Thoracic aorta (tissue), 2 donors: ENCODE data around the gene RAB1B. TPM values are rescaled to one million over a fixed set of nuclear protein-coding genes. Genes with fewer than 3 reads are reported as not detected.

Experiments used
- ATAC-seq: fragments of 150-250 bp; one replicate; pipeline ENCODE4 v1.8.0; 2017; ENCODE audit warnings: low read depth; ENCODE audit not compliant: insufficient number of reproducible peaks, low FRiP score
- DNase-seq: peaks from one replicate; pipeline ENCODE4 v3.0.0-alpha.2; 2020; ENCODE audit warnings: low spot score
- H3K27ac ChIP-seq, 2 donors: fragments of 200-600 bp; sonication (generic); 1 replicate in 1 of 2; 2 replicates in 1 of 2; pipeline ENCODE4 v1.5.1; 2016; ENCODE audit warnings: mild to moderate bottlenecking in 2 of 2, moderate library complexity in 2 of 2
- H3K27me3 ChIP-seq: fragments of 200-600 bp; sonication (generic); replicated peaks from 2 replicates; pipeline ENCODE4 v1.6.0; 2016; ENCODE audit warnings: mild to moderate bottlenecking; ENCODE audit not compliant: insufficient read depth
- H3K36me3 ChIP-seq: fragments of 200-600 bp; sonication (generic); one replicate; pipeline ENCODE4 v1.5.1; 2016
- H3K4me1 ChIP-seq, 2 donors: fragments of 200-600 bp; sonication (generic); 1 replicate in 1 of 2; 2 replicates in 1 of 2; pipeline versions ENCODE4 v1.5.1 to v1.6.0; 2016; ENCODE audit warnings: low read depth in 2 of 2, mild to moderate bottlenecking in 1 of 2; ENCODE audit not compliant: control insufficient read depth in 1 of 2
- H3K4me3 ChIP-seq: fragments of 200-600 bp; sonication (generic); 2 replicates; pipeline ENCODE4 v1.5.1; 2016; ENCODE audit warnings: mild to moderate bottlenecking
- H3K9me3 ChIP-seq: fragments of 200-600 bp; sonication (generic); 2 replicates; pipeline ENCODE4 v1.5.1; 2016
- CTCF ChIP-seq: fragments of 200-600 bp; sonication (generic); IDR thresholded peaks from one replicate; pipeline ENCODE4 v1.5.1; 2019; ENCODE audit warnings: antibody characterized with exemption
- total RNA-seq, 2 donors: library from RNA; depleted of rRNA; stranded (reverse); fragments of >200 nt; gene quantifications; one replicate each; pipeline versions ENCODE4 v1.1.0 to v1.2.3, GENCODE V29; 2016

Gene RAB1B
- total RNA-seq, 2 donors from 2014 or later, result 57.2 to 96.0 TPM

GRCh38 chr11:66221726-66222236, 46.7 kb upstream of the RAB1B start:
- no peak overlapping the region for H3K4me3 ChIP-seq
- ATAC-seq (no peak), DNase-seq (no peak)
- no peak for TF ChIP-seq CTCF
- H3K4me1 ChIP-seq, result no peaks in the 10 kb centered on the region
- no peaks in the 10 kb centered on the region for H3K9me3 ChIP-seq
- peaks cover 22% of the 10 kb centered on the region for H3K36me3 ChIP-seq
- no peaks in the 10 kb centered on the region for H3K27me3 ChIP-seq
- no peak overlapping the region for H3K27ac ChIP-seq

GRCh38 chr11:66222358-66223149, 45.9 kb upstream of the RAB1B start:
- peaks cover 19% of the 10 kb centered on the region for H3K36me3 ChIP-seq

GRCh38 chr11:66224226-66224855, 44.1 kb upstream of the RAB1B start:
- ATAC-seq, result no peak
- Histone ChIP-seq H3K36me3 (peaks cover 24% of the 10 kb centered on the region), H3K4me3 (no peak overlapping the region), H3K9me3 (no peaks in the 10 kb centered on the region), H3K27me3 (no peaks in the 10 kb centered on the region), H3K4me1 (no peaks in the 10 kb centered on the region), H3K27ac (no peak overlapping the region)
- DNase-seq, result no peak
- TF ChIP-seq CTCF, result no peak

More at GRCh38 chr11:66222358-66223149, 45.9 kb upstream of the RAB1B start:
- DNase-seq (peak; percentile 79), ATAC-seq (peak; percentile 66)
- no peaks in the 10 kb centered on the region for H3K27me3 ChIP-seq
- no peak overlapping the region for H3K27ac ChIP-seq
- H3K4me1 ChIP-seq, result no peaks in the 10 kb centered on the region
- no peaks in the 10 kb centered on the region for H3K9me3 ChIP-seq
- TF ChIP-seq CTCF, result peak; percentile 98
- H3K4me3 ChIP-seq, result no peak overlapping the region

- no peak for DNase-seq
- H3K4me1 ChIP-seq, result no peaks in the 10 kb centered on the region
- peaks cover 18% of the 10 kb centered on the region for H3K36me3 ChIP-seq
- no peaks in the 10 kb centered on the region for H3K27me3 ChIP-seq
- TF ChIP-seq CTCF, result no peak
- no peak overlapping the region for H3K4me3 ChIP-seq
- no peak for ATAC-seq
- H3K9me3 ChIP-seq, result no peaks in the 10 kb centered on the region
- H3K27ac ChIP-seq, result no peak overlapping the region
Measured at GRCh38 chr11:66225066-66225465, 43.4 kb upstream of the RAB1B start.

- no peak for ATAC-seq
- H3K36me3 ChIP-seq, result peaks cover 23% of the 10 kb centered on the region
Measured at GRCh38 chr11:66226101-66226500, 42.3 kb upstream of the RAB1B start.

More at GRCh38 chr11:66226101-66226500, 42.3 kb upstream of the RAB1B start:
- TF ChIP-seq CTCF, result no peak
- Histone ChIP-seq H3K27ac (no peak overlapping the region), H3K27me3 (no peaks in the 10 kb centered on the region), H3K4me3 (no peak overlapping the region), H3K9me3 (no peaks in the 10 kb centered on the region), H3K4me1 (no peaks in the 10 kb centered on the region)
- no peak for DNase-seq
